GM19043 (cell line): Measurements from ENCODE around the gene NDRG3.

Experiments used
- ATAC-seq: cut with Tn5 transposase; IDR thresholded peaks from one replicate; pipeline ENCODE4 v1.9.1; 2021; ENCODE audit warnings: low read depth; ENCODE audit not compliant: unreplicated experiment

Gene NDRG3

DNA sequence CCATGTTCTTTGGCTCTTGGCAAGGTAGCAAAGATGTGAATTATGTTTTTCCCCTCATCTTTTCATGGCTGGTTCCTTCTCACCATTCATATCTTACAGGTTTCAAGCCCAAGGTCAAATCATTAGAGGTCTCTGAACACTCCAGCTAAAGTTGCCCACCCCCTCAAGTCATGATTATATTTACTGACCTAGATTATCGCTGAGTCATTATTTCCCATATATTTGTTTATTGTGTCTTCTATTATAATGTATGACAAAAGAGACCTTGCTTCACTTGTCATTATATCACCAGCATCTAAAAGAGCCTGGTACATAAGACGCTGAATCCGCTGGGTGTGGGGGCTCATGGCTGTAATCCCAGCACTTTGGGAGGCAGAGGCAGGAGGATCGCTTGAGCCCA lies 15.2 kb upstream of the NDRG3 start:
- no peak for ATAC-seq

DNA sequence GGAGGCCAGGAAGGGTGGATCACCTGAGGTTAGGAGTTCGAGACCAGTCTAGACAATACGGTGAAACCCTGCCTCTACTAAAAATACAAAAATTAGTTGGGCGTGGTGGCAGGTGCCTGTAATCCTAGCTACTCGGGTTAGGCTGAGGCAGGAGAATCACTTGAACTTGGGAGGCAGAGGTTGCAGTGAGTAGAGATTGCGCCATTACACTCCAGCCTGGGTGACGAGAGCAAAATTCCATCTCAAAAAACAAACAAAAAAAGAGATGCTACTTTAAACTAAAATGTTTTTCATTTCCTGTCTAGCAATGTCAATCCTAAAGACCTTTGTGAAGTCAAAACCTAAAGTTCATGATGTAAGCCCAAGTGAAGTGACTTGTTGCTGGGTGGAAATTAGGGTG lies 14.8 kb upstream of the NDRG3 start:
- no peak for ATAC-seq

DNA sequence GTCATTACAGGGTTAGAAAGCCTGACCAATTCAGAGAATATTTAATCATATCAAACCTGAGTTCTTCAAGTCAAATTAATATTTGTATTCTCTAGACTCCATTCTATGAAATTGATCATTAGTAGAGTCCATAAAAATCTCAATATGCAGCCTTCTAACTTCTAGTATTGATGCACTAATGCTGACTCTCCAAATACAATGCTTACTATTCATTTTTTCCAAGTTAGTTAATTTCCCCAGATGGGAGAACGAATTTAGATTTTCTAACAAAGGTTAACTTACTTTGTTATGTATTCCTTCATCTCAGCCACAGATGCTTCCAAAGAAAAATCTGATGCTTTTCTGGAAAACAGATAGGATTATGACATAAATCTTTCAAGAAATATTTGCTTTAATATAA lies 12.4 kb upstream of the NDRG3 start:
- ATAC-seq = no peak

DNA sequence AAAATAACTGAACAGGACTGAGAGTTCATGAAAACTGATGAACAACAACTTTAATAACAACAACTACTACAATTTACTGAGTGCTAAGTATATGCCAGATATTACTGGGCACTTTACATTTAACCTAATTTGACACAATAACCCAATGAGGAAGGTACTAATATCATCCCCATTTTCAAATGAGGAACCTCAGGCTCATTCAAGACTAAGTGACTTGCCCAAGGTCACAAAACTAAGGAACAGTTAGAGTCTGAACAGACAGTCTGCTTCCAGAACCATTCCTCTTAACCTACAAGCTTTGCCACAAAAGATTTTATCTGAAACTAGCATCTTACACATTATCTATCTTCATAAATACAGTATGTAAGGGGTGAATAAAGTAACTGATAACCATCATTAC lies 10.6 kb upstream of the NDRG3 start:
- ATAC-seq = no peak

DNA sequence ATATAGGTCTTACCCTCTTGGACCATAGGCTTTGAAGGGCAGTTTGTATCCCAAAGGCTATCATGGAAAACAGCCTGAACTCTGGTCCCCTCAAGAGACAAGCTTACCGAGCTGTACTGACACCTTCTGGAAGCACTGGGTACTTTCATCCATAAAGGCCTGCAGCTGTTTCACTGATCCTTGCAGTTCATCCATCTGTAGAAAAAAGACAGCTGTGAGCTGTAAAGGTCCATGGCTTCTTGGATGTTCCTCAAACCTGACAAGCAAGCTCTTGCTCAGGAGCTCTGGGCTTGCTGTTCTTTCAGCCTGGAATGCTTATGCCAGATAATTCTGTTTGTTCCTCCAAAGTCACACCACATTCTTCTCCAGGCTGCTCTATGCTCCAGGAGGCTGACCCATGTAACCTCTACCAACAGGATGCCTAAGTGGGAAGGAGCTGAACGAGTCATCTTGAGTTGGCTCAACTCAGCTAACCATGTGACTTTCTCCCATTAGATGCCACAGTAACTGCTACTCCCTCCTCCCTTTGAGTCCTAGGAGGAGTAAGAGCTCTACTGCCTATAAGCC lies 8.8 kb upstream of the NDRG3 start:
- ATAC-seq = no peak

DNA sequence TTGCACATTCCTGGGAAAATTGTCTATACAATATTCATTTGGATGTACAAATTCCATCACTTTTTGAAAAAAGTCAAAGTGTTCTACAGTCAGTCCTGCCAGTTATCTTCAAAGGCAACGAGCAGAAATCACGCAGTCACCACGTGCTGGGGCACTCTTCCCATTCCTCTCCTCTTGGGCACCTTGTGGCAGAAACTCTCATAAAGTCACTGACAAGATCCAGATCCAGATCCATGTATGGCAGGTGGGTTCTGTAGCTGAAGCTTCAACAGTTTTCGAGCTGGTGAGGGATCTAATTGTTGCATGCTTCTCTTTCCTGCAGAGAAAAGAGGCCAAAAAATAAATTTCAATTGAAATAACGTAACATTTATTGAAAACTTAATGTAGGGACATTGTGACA lies 6.7 kb upstream of the NDRG3 start:
- ATAC-seq = no peak

DNA sequence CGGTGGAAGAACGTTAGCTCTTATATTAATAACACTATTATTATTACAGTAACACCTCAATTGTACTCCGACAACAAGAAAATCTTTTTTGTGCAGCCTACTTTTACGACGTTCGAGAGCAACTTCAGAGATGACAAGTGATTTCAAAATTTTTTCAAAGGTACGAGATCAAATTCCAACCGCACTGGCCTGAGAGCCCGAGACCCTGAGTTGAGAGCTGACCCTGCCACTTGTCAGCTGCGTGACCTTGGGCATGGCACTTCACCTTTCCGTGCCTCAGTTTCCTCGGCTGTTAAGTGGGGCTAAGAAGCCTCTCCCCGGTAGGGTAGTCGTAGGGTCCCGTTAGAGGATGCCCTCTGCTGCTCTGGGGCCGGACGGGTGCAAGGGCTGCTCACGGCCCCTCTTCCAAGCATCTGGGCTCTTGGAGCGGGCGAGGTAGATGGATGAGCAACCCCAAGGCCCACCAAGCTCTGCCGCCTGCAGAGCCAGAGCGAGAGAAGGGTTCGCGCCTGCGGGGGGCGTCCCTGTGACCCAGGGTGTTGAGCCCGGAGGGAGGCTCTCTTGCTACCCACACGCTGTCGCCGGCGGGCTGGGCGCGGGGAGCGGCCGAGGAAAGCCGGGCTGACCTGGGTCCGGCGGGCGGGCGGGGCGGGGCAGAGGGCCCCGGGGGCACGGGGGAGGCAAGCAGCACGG lies 510 bp downstream of the NDRG3 start:
- no peak for ATAC-seq

DNA sequence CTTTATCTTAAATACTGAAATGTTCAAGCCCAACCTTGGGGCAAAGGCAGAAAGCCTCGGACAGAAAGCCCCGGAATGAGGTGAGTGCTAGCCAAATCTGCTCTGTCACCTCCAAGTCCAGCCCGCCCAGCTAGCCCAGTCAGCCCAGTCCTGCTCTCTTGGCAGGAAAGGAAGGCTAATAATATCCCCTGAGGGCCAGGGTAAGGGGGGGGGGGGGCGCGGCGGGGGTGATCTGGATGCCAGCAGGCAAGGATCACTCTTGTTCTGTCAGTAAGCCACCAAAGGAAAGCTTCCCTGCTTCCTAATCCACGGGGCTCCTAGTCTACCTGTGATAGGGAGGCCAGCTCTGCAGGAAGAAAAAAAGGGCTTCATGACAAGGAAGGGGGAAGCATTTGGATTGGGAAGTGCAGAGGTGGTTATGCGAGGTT lies 1.1 kb downstream of the NDRG3 start:
- no peak for ATAC-seq

DNA sequence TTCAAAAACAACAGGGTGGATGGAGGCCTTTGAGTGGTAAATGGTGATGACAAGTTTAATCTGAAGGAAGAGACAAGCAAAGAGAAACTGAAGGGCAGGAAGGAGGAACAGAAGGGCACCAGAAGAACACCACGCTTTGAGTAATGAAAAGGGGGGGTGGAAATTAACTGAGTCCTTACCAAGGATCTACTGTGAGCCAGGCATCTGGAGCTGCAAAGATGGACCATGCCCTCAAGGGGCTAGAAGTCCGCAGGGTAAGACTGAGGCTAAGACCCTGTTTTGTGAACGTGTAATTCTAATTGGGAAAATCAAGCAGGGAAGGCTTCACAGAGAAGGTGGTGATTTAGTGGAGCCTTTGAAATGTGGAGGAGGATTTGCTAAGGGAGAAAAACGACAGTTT lies 1.6 kb downstream of the NDRG3 start:
- ATAC-seq = no peak

DNA sequence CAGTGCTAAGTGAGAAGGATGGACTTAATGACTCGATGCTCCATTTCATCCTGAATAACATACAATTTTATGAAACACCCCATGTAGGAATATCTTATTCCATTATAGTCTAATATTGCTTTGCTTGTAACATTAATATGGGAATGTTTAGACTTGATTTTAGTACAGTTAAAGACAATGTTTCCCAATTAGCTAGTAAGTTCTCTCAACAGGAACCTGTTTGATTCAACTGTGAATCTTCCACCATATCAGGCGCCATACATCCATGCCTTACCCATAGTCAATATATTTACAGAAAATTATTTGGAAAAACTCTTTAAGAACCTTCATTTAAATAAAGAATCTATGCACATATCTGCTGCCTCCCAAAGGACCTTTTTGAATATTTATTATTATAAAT lies 3.3 kb downstream of the NDRG3 start:
- no peak for ATAC-seq

DNA sequence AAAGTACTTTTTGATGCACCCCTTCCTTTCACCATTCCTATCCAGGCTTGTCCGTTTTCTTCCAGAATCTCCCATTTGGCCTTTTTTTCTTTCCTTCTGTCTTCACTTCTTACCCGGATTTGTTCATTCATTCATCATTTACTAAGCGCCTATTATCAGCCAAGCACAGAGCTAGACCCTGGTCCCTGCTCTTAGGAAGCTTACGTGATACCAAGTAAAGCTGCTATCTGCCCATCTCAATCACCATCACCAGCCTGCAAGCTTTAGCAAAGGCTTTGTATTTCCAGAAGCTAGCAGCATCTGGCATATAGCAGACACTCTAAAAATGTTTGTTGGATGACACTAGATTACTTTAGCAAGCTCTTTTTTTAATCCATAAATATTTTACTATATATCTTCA lies 4.8 kb downstream of the NDRG3 start:
- ATAC-seq = no peak

DNA sequence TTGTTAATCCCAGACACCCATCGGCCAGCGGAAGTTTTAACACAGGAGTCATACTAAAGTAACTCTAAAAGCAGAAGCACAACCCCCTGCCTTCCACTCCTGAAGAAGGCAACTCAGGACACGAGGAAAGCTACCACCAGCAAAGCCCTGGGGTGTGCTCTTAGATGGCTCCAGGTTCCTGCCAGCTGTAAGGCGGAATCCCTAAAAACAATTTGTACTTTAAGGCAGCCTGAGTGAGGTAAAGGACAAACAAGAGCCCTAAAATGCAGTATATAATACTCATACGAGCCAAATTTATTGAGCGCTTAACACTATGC lies 8.7 kb downstream of the NDRG3 start:
- ATAC-seq = no peak

DNA sequence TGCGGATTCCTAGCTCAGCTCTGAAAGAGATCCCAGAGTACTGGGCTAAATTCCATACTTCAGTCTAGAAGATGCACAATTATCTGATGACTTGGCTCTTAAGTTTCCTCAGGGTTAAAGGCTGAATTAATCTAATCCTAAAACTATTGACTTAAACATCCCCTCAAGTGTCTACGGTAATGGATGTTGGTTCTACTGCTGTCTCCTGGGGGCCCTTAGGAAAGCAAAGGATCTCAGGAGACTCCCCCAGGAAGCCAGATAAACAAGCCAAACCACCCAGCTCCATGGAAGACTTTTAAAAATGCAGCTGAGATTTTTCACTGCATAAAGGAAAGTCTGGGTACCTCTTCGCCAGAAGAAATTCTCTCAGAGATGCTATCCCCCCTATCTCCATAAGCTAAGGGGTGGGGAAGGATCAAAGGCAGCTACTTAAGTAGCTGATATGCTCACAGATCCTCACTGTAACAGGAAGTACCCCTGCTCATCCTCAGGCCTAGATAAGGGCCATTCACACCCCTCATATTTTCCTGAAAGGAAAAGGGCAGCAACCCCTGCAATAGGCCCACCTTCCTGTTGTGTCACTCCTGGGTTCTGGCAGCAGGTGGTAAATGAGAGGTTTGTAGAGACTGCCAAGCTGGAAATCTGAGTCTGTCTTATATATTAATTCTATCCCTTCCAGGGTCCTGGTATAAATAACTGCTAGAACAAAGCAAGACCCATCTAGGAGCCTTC lies 9.3 kb downstream of the NDRG3 start:
- ATAC-seq = no peak

DNA sequence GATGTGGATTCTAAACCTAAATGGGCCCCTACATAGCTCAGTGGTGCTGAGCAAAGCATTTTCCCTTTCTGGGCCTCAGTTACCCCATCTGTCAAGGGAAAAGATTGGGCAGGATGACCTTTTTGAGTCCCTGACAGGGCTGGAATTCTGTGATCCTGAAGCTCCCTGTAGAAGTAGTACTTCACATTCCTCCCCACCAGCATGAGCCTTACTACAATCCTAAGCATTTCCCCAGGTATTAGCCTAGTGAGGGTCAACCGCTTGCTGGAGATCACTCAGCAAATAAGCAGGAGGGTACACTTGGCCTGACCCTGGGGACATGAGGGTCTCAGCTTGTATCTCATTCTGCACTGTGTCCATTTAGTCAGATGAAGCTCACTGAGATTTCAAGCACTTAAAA lies 13.4 kb downstream of the NDRG3 start:
- no peak for ATAC-seq

DNA sequence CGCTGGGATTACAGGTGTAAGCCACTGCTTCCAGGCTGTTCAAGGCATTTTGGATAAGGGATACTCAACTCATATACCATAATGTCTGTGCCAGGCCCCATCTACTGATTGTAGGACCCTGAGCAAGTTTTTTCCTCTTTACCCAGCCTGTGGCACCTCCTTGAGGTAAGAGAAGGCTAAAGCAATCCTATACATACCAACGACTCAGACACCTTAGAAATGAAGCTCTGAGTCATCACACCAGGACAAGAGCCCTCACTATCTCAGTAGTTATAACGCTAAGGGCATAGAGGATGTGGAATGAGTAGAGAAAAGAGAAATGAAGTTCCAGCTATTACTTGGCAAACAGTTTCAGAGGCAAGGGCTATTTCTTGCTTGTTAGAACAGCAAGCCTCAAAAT lies 16.9 kb downstream of the NDRG3 start:
- ATAC-seq = no peak

DNA sequence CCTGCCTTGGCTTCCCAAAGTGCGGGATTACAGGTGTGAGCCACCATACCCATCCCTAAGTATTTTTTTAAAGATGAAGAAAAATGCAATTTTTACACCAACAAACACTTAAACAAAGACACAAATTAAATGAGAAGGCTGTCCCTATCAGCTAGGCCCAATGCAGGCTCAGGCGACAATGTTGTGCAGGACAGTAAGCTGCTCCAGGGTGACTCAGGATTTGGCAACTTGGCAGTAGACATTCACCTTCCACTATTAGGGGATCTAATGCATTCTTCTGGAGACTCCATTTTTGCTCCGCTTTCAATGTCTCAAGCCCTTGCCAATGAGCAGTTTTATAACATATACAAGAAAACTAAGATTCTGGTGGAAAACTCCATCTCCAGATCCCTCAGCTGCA lies 19.7 kb downstream of the NDRG3 start:
- ATAC-seq = no peak

DNA sequence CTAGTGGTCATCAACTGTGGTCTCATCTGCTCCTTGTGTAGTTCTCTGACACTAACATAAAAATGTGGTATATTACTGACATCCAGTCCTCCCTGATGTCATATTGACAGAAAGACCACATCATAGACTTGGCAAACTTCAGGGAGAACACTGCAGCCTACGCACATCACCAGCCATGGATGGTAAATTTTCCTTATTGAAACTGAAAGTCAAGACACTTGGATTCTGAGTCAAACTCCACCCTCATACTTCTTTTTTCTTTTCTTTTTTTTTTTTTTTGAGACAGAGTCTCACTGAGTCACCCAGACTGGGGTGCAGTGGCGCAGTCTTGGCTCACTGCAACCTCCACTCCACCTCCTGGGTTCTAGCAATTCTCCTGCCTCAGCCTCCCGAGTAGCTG lies 25.4 kb downstream of the NDRG3 start:
- no peak for ATAC-seq

DNA sequence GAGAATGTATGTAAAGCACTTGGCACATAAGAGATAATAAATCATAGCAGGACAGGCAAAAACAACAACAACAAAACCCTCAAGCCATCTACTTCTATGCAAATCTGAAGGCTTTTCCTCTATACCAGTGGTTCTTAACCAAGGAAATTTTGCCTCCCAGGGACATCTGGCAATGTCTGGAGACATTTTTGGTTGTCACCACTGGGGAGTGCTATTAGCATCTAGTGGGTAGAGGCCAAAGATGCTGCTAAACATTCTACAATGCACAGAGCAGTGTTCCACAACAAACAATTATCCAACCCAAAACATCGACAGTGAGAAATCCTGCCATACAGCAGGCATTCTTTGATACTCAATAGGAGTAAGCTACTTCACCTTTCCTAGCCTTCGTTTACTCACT lies 28.2 kb downstream of the NDRG3 start:
- no peak for ATAC-seq

DNA sequence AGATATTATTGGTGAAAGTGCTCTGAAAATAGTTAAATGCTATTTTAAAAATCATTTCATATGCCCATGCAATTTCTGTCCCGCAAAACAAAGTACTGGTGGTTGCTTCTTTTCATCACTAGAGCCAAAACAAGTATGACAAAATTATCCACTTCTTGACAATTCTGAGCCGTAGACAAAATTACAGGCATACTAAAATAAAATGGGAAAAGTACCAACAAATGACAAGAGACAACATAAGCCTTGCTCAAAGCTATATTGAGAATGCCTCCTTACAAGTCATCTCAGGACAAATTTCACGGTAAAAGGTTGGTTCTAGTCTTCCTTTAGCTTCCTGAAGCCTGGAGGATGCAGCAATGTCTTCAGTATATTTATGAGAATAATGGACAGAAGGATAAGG lies 28.9 kb downstream of the NDRG3 start:
- ATAC-seq = no peak

DNA sequence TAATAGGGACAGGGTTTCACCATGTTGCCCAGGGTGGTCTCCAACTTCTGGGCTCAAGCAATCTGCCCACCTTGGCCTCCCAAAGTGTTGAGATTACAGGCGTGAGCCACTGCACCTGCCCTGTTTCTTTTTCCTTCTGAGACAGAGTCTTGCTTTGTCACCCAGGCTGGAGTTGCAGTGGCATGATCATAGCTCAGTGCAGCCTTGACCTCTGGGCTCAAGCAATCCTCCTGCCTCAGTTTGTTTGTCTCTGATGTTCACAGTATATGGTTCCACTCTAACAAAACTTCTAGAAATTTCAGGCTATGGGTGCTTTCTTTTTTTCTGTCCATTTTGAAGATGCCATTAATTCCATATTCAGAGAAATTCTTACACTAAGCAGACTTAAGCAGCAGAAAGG lies 33.1 kb downstream of the NDRG3 start:
- no peak for ATAC-seq

DNA sequence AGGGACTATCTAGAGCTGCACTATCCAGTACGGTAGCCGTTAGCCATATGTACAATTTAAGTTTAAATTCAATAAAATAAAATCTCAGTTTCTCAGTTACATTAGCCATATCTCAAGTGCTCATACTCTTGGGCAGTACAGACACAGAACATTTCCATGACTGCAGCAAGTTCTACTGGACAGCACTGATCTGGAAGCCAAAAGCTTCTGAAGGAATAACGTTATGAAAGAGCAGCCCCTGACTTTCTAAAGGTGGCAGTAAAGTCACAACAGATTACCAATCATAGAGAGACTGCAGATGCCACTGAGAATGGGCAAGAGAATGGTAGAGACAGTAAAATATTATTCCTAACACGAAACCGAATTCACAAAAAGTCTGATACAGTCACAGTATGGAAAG lies 36.8 kb downstream of the NDRG3 start:
- ATAC-seq = no peak

DNA sequence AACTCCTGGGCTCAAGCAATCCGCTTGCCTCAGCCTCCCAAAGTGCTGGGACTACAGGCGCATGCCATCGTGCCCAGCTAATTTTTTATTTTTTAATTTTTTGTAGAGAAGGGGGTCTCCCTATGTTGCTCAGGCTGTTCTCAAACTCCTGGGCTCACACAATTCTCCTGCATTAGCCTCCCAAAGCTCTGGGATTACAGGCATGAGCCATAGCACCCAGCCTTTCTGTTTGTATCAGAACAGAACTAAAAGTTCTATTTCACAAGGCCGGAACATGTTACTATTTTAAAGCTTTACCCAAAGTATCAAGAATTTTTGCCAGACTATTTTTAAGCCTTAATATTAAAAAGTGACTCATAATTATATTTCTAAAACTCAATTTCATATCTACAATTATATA lies 42.4 kb downstream of the NDRG3 start:
- ATAC-seq = no peak
